LNCaP clone FGC (cell line): Measurements from ENCODE around the gene CCT2.
A peak's percentile ranks its signal among the peaks of the same experiment; 100 is the strongest.

Source experiments
- DNase-seq: peaks from one replicate; pipeline ENCODE4 v3.0.0-alpha.2; 2011; ENCODE audit warnings: low read depth
- H3K4me3 ChIP-seq: 2 replicates; pipeline ENCODE4 v1.5.1; 2011; ENCODE audit warnings: mild to moderate bottlenecking, low read depth, low read length, control low read depth
- CTCF ChIP-seq: IDR thresholded peaks from 2 replicates; pipeline ENCODE4 v1.5.1; 2012; ENCODE audit warnings: mild to moderate bottlenecking; ENCODE audit not compliant: control insufficient read depth, insufficient read depth; ENCODE audit errors: extremely low read depth

The CCT2 gene

GRCh38 chr12:69550569-69551350 is 34.5 kb upstream of the CCT2 start:
- no peak for TF ChIP-seq CTCF
- H3K4me3 ChIP-seq: no peak overlapping the region
- no peak for DNase-seq

GRCh38 chr12:69553628-69554248 is 31.5 kb upstream of the CCT2 start:
- TF ChIP-seq CTCF: no peak
- DNase-seq: peak; percentile 74

GRCh38 chr12:69555461-69555860 is 29.8 kb upstream of the CCT2 start:
- no peak overlapping the region for H3K4me3 ChIP-seq
- no peak for DNase-seq
- no peak for TF ChIP-seq CTCF

More at GRCh38 chr12:69553628-69554248, 31.5 kb upstream of the CCT2 start:
- H3K4me3 ChIP-seq: no peak overlapping the region

- H3K4me3 ChIP-seq: no peak overlapping the region
- no peak for TF ChIP-seq CTCF
- no peak for DNase-seq
Observed at GRCh38 chr12:69556383-69556782, 28.9 kb upstream of the CCT2 start.

- DNase-seq: no peak
- TF ChIP-seq CTCF: no peak
- no peak overlapping the region for H3K4me3 ChIP-seq
Observed at GRCh38 chr12:69563166-69563762, 22.0 kb upstream of the CCT2 start.

GRCh38 chr12:69566603-69567002 is 18.7 kb upstream of the CCT2 start:
- H3K4me3 ChIP-seq: no peak overlapping the region
- DNase-seq: no peak
- no peak for TF ChIP-seq CTCF

- no peak for TF ChIP-seq CTCF
- no peak overlapping the region for H3K4me3 ChIP-seq
- DNase-seq: no peak
Observed at GRCh38 chr12:69569236-69569635, 16.0 kb upstream of the CCT2 start.
